MM.1S (cell line): ENCODE data around the gene GSN.

Experiments used
- CTCF ChIP-seq: fragments of 300-600 bp; sonication (generic); IDR thresholded peaks from 2 replicates; pipeline ENCODE4 v1.5.1; 2016; ENCODE audit warnings: antibody characterized with exemption, low read length, mixed read lengths
- EZH2 ChIP-seq: fragments of 300-600 bp; sonication (generic); optimal IDR thresholded peaks from 2 replicates; pipeline ENCODE3; 2017; ENCODE audit warnings: low read depth, mild to moderate bottlenecking, antibody characterized with exemption, low read length, mixed read lengths
- EZH2phosphoT487 ChIP-seq: fragments of 300-600 bp; sonication (generic); IDR thresholded peaks from 2 replicates; pipeline ENCODE4 v1.6.1; 2018; ENCODE audit warnings: antibody characterized with exemption, low read length

GRCh38 chr9:121307976-121308375 is 40.0 kb downstream of the GSN start:
- TF ChIP-seq CTCF, result no peak
- TF ChIP-seq EZH2, result no peak
- TF ChIP-seq EZH2phosphoT487, result no peak
